Breast epithelium (tissue), 3 donors: ENCODE data around the gene SAP130.

Experiments used
- CTCF ChIP-seq, 3 donors: fragments of 450-650 bp; IDR thresholded peaks; one replicate each; pipeline ENCODE4 v1.5.1; 2016 to 2017; ENCODE audit warnings: antibody characterized with exemption in 3 of 3, mild to moderate bottlenecking in 3 of 3, moderate library complexity in 3 of 3
- POLR2A ChIP-seq: fragments of 450-650 bp; IDR thresholded peaks from one replicate; pipeline ENCODE4 v1.6.1; 2016; ENCODE audit warnings: antibody characterized with exemption, mild to moderate bottlenecking, moderate library complexity
- POLR2AphosphoS5 ChIP-seq, 3 donors: sonication (generic); formaldehyde crosslinking; IDR thresholded peaks; one replicate each; pipeline ENCODE4 v1.6.1; 2017; ENCODE audit warnings: antibody characterized with exemption in 3 of 3

DNA sequence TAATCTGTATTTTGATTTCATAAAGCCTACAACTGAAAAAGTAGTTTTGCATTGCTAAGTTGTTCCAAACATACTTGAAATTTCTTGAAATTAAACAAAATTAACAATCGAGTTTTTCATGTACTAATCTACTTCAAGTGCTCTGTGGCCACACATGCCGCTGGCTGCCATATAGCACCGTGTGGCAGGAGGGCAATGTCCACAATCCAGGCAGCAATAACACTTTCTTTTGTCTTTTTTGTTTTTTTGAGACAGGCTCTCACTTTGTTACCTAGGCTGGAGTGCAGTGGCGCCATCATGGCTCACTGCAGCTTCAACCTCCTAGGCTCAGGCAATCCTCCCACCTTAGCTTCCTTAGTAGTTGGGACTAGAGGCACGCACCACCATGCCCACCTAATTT, 36.1 kb downstream of the SAP130 start:
- TF ChIP-seq CTCF (IDR thresholded peaks at IDR 0.05) (no peak), POLR2AphosphoS5 (IDR thresholded peaks at IDR 0.05) (no peak), POLR2A (no peak)
